Activated CD4-positive, alpha-beta T cell treated with anti-CD3 and anti-CD28 coated beads for 1 hour (primary cell): ENCODE results near the gene KIF18A.

Source experiments
- DNase-seq: peaks from one replicate; pipeline ENCODE4 v3.0.0-alpha.2; 2020

Gene KIF18A

GRCh38 chr11:28026634-28027290 is 81.2 kb downstream of the KIF18A start:
- DNase-seq, result no peak

GRCh38 chr11:28017816-28018215 is 90.1 kb downstream of the KIF18A start:
- DNase-seq, result no peak

GRCh38 chr11:28011813-28012212 is 96.1 kb downstream of the KIF18A start:
- no peak for DNase-seq

- no peak for DNase-seq
Measured at GRCh38 chr11:28009996-28010395, 98.0 kb downstream of the KIF18A start.

- DNase-seq, result no peak
Measured at GRCh38 chr11:28009388-28009787, 98.6 kb downstream of the KIF18A start.

DNA sequence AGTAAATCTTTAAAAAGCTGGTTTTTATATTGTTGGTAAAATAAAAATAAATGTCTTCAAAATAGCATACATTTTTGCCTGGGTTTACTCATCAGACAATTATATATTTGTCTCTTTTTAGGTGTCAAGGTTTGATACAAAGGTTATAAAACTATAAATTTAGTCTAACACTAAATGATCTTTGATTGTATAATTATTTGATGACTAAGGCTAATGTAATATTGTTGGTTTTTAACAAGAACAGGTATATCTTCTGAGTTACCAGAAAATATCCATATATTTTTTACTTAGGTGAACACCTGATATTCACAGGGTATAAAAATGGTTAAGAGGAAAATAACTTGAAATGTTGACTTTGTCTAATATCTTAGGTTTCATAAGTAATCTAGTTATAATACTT is 104.3 kb downstream of the KIF18A start:
- DNase-seq, result no peak

DNA sequence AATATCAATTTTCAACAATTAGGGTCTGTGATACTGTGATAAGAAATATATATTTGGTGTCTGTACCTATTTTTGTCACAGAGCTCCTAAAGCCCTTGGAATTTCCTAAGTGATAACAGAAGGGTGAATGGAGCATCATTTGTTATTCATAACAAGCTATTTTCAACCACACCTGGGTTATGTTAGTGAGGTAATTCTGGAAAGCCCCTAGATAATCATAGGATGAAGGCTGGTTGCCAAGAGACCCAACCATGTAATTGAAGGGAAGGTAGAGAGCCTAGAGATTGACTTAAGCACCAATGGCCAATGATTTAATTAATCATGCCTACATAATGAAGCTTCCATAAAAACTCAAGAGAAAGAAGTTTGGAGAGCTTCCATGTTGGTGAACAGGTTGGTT is 109.4 kb downstream of the KIF18A start:
- no peak for DNase-seq

DNA sequence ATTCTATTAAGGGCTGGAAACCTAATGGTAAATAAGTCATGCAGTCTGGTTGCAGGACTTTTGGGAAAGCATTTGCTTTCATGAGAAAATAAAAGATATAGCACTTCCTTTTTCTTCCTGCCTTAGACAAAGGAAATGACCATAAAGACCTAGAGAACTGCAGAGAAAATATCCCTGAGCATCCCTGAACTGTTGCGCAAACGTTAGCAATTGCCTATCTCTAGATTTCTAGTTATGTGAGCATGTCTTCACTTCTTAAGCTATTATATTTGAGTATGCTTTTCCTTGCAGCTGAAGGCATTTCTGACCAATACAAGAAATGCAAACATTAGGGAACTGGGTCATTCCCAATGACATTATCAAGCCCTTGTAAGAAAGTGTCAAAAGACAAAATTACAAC is 110.6 kb downstream of the KIF18A start:
- no peak for DNase-seq

- no peak for DNase-seq
Measured at GRCh38 chr11:27996066-27996465, 111.9 kb downstream of the KIF18A start.

DNA sequence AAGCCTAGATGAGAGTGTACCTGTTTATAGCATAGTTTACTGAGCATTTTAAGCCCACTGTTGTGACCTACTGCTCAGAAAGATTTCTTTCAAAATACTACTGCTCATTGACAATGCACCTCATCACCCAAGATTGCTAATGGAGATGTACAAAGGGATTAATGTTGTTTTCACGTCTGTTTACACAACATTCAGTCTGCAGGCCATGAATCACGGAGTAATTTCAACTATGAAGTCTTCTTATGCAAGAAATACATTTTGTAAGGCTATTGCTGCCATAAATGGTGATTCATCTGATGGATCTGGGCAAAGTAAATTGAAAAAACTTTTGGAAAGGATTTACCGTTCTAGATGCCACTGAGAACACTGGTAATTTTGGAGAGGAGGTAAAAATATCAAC is 112.9 kb downstream of the KIF18A start:
- DNase-seq, result no peak

- no peak for DNase-seq
Measured at GRCh38 chr11:27991736-27992135, 116.2 kb downstream of the KIF18A start.

DNA sequence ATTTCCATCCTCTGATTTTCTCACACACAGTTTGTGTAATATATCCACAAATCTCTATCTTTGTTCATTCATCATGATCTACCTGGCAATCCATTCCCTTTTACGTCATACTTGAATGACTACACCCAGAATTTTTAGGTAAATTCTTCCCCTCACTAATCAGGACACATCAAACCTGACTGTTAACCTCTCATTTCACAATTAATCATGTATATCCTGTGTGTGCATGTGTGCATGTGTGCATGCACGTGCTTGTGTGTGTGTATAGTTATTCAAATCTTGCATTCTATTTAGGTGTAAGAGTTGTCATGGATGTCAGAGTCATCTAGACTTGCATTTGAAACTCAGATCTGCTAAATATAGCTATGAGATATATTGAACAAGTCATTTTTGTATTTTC is 130.4 kb downstream of the KIF18A start:
- DNase-seq, result no peak

DNA sequence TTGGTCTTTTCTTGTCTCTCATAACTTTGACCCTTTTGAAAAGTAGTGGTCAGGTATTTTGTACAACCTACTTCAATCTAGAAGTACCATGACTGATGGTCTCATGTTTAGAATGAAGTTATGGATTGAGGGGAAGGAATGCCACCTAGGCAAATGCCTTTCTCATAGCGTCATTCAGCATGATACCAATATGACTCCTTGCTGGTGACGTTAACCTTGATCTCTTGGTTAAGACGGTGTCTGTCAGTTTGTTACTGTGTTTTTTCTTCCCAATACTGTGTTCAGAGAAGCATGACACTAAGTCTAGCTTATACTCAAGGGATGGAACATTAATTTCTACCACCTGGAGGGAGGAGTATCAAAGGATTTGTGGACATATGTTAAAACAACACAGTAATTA is 130.9 kb downstream of the KIF18A start:
- DNase-seq, result no peak

GRCh38 chr11:27976262-27976661 is 131.7 kb downstream of the KIF18A start:
- no peak for DNase-seq

DNA sequence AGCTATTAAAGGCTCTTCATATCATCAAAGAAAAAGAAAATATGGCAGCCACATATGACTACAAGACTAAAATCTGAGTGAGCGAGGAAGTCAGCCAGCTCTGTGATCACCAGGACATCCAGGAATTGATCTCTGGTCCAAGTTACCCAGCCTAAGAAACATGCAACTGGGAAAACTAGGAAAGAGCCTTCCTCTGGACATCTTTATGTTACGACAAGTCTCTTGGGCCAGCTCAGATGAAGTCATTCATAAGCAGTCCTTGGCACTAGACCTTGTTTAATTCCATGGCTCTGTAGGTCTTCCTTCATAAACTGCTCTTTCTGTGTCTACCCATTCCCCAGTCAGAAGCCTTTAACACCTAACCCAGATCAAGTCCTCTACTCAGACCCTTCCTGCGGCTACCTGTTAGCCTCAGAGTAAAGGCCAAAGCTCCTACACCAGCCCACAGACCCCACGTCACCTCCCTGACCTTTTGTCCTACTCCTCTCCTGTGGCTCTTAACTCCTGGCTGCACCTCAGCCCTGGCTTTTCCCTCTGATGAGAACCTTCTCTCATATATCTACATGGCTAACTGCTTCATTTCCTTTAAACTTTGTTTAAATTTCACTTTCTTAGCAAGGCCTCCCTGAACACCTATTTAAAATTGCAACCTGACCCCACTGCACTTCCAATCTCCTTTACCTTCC is 134.0 kb downstream of the KIF18A start:
- DNase-seq, result no peak

DNA sequence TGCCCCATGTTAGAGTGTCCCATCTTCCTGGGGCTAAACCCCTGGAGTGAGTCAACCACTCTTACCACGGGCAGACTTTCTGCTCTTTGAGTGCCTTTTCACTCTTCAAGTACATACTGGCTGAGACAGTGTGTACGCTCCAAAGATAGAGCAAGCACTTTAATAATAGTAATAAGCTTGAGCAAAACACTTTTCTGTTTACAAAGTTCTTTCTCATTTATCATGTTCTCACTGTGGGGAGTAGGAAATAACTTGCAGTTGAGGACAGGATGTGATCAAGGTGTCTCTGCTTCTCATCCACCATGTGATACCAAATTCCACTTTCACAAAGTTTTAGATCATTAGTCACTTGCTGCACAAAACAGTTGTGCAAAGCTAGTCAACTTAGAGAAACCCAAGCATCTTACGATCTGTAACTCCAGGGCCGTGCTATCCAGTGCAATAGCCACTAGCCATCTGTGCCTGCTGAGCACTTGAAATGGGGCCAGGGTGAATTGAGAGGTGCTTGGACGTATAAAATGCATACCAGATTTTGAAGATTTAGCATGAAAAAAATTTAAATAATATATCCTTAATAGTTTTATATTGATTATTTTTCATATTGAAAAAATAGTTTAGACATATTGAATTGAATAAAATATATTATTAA is 135.3 kb downstream of the KIF18A start:
- DNase-seq, result no peak

GRCh38 chr11:27971171-27971570 is 136.8 kb downstream of the KIF18A start:
- no peak for DNase-seq
